Measurements from ENCODE around the gene MORN1. TPM values are rescaled to one million over a fixed set of nuclear protein-coding genes. Genes with fewer than 3 reads are reported as not detected.

MORN1 gene
- total and polyA plus RNA-seq, 2 of the 8 experiments (the other 6 are each of a cell fraction or from before 2014, with no cell fraction given), result 5.0 to 9.1 TPM

- no peak overlapping the region for H4K8ac ChIP-seq (ENCODE audit: extremely low read depth, insufficient read depth, low read length)
- H3K79me1 ChIP-seq (ENCODE audit: low read depth, low read length), result no peaks in the 10 kb centered on the region
- FAIRE-seq (no peak), DNase-seq (ENCODE audit: low read depth in 1 of 2, low spot score in 2 of 2) (no peak)
- no peak overlapping the region for H3K14ac ChIP-seq (ENCODE audit: insufficient read length)
- ChIA-PET CTCF (ENCODE audit: partially characterized antibody) (interaction anchor here (0.9 to 6.6 kb wide), 11 partner anchors 16 to 1296 kb away, joined by 3 to 48 read pairs (median 5); partner anchors contain the start of gene FAAP20), POLR2A (ENCODE audit: partially characterized antibody) (interaction anchor here (1.3 kb wide), 1 partner anchor 9 kb away, joined by 3 read pairs; no protein-coding TSS in a partner anchor)
- H3K9me3 ChIP-seq (ENCODE audit: insufficient read depth in 2 of 2, low read depth in 1 of 2, low read length in 1 of 2), result no peaks in the 10 kb centered on the region
- no peak overlapping the region for H3K27ac ChIP-seq (ENCODE audit: low read depth, low read length)
- H2BK12ac ChIP-seq (ENCODE audit: low read depth, low read length), result no peak overlapping the region
- H3K4ac ChIP-seq (replicated peaks; ENCODE audit: insufficient read length, low read depth, low read length), result no peak overlapping the region
- H3K56ac ChIP-seq (replicated peaks; ENCODE audit: insufficient read length, low read depth, low read length), result no peak overlapping the region
- no peak overlapping the region for H2BK20ac ChIP-seq (ENCODE audit: low read length)
- H3K23me2 ChIP-seq (ENCODE audit: low read depth, low read length), result peaks cover 15% of the 10 kb centered on the region
- H4K5ac ChIP-seq (ENCODE audit: insufficient read length, low read depth, low read length), result no peak overlapping the region
- no peak overlapping the region for H2AFZ ChIP-seq (ENCODE audit: low read length)
- no peak overlapping the region for H3K18ac ChIP-seq (ENCODE audit: extremely low read depth, low read length)
- H3K23ac ChIP-seq (ENCODE audit: insufficient read length), result no peak overlapping the region
- no peak overlapping the region for H2BK120ac ChIP-seq (replicated peaks; ENCODE audit: low read depth, low read length)
- 86% methylated on average over 11 of the region's 11 CpGs; no CpG with 5 or more reads in 1 of the 2 experiments for WGBS, 2 experiments (ENCODE audit: extremely low coverage in 1 of 2, insufficient coverage in 1 of 2, insufficient read length in 1 of 2, insufficient replicate concordance in 2 of 2, low coverage in 1 of 2, low lambda C conversion rate in 2 of 2, missing lambda C conversion rate in 1 of 2)
- no peaks in the 10 kb centered on the region for H3K36me3 ChIP-seq (ENCODE audit: control insufficient read depth in 2 of 4, insufficient read depth in 4 of 4, low read length in 3 of 4)
- no peak overlapping the region for H4K91ac ChIP-seq (replicated peaks; ENCODE audit: insufficient read length, low read length)
- H3K4me2 ChIP-seq (ENCODE audit: insufficient read depth in 1 of 2, low read depth in 2 of 2, low read length in 2 of 2), result no peak overlapping the region
- H2AK5ac ChIP-seq (ENCODE audit: low read depth, low read length), result no peak overlapping the region
- peaks cover 0 to 4% of the 10 kb centered on the region in 2 experiments for H4K20me1 ChIP-seq (replicated peaks in 1 of 2; ENCODE audit: control insufficient read depth in 1 of 2, insufficient read depth in 2 of 2, low read length in 2 of 2)
- H3K27me3 ChIP-seq (replicated peaks in 1 of 4; ENCODE audit: control insufficient read depth in 3 of 4, extremely low read depth in 1 of 4, insufficient read depth in 3 of 4, low read length in 3 of 4), result peaks cover 0 to 2% (median 0%) of the 10 kb centered on the region in 4 experiments; a peak in 2 of 7 replicates
- H2BK15ac ChIP-seq (ENCODE audit: low read length), result no peak overlapping the region
- H3K79me2 ChIP-seq (ENCODE audit: control insufficient read depth in 1 of 2, insufficient read depth in 2 of 2, low read length in 2 of 2), result peaks cover 0 to 6% of the 10 kb centered on the region in 2 experiments; a peak in 1 of 4 replicates
- H2BK5ac ChIP-seq (ENCODE audit: low read depth, low read length), result no peak overlapping the region
- peaks cover 0 to 14% (median 11%) of the 10 kb centered on the region in 4 experiments; a peak in 5 of 7 replicates for H3K4me1 ChIP-seq (replicated peaks in 1 of 4; ENCODE audit: control insufficient read depth in 3 of 4, insufficient read depth in 4 of 4, low read length in 3 of 4)
- no peak overlapping the region for H3K4me3 ChIP-seq (ENCODE audit: extremely low read depth in 1 of 4, insufficient read depth in 2 of 4, low read depth in 3 of 4, low read length in 4 of 4)
- H3K9ac ChIP-seq (replicated peaks in 1 of 4; ENCODE audit: extremely low read depth in 1 of 4, low read depth in 3 of 4, low read length in 3 of 4), result no peak overlapping the region
- TF ChIP-seq CTCF (IDR thresholded peaks at IDR 0.05; ENCODE audit: control extremely low read depth in 1 of 3, insufficient read depth in 1 of 3, low read depth in 1 of 3, low read length in 3 of 3) (no peak), TCF12 (IDR thresholded peaks at IDR 0.05; ENCODE audit: low read depth, low read length) (no peak), HDAC6 (IDR thresholded peaks at IDR 0.05; ENCODE audit: low read depth, low read length) (no peak), KDM1A (IDR thresholded peaks at IDR 0.05; ENCODE audit: borderline replicate concordance, low read length) (no peak), TEAD4 (IDR thresholded peaks at IDR 0.05; ENCODE audit: low read depth, low read length) (no peak), CBX5 (IDR thresholded peaks at IDR 0.05; ENCODE audit: low read depth, low read length) (no peak), CBX8 (IDR thresholded peaks at IDR 0.05; ENCODE audit: borderline replicate concordance, low read depth, low read length) (no peak), HDAC2 (IDR thresholded peaks at IDR 0.05; ENCODE audit: borderline replicate concordance in 1 of 2, low read depth in 2 of 2, low read length in 2 of 2) (no peak), JUND (IDR thresholded peaks at IDR 0.05; ENCODE audit: low read length) (no peak), CHD2 (IDR thresholded peaks at IDR 0.05; ENCODE audit: low read length) (no peak), CTBP2 (IDR thresholded peaks at IDR 0.05; ENCODE audit: borderline replicate concordance, insufficient read depth, insufficient read length, low read length) (no peak)
Measured at GRCh38 chr1:2415337-2415736, 24.0 kb upstream of the MORN1 start.

All from H1 (cell line).